ENCODE measurements around the gene ZNF550. TPM values are rescaled to one million over a fixed set of nuclear protein-coding genes. Genes with fewer than 3 reads are reported as not detected.
"Not testable (repeated sequence)": the region's sequence is repeated elsewhere in the genome, so short reads cannot be mapped to it uniquely, and the experiment has no call there.

ZNF550 gene
- total RNA-seq, 6 donors from 2014 or later, result 4.3 to 11.1 (median 7.4) TPM

DNA sequence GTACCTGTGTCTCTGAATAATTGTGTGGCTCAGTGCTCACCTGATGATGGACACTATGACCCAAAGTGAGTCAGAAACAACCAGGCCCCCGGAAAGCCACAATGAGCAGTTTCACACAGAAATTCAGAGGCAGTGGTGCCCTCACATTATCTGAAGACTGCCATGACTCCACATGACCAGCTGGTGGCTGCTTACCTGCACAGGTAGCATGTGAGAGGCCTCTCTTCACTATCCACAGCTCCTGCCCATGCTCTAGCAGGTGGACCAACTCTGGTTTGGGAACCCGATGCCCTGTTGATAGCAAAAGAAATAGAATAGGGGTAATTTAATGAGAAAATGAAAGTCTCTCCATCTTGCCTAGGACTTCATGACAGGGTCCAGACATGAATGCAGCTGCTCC lies 7.2 kb downstream of the ZNF550 start:
- ATAC-seq (ENCODE audit: low FRiP score in 2 of 2) (no peak), DNase-seq (no peak)
- TF ChIP-seq POLR2A (IDR thresholded peaks at IDR 0.05) (no peak), POLR2AphosphoS5 (IDR thresholded peaks at IDR 0.05) (no peak)
- no peaks in the 10 kb centered on the region for H3K4me1 ChIP-seq
- peaks cover 39 to 81% (median 78%) of the 10 kb centered on the region in 4 donors for H3K9me3 ChIP-seq
- 97 to 100% methylated on average over 1 to 2 of the region's 2 CpGs for WGBS, 2 donors
- no peak overlapping the region for H3K27ac ChIP-seq
- H3K27me3 ChIP-seq, result no peaks in the 10 kb centered on the region
- H3K4me3 ChIP-seq, result no peak overlapping the region
- H3K36me3 ChIP-seq, result peaks cover 24 to 91% (median 85%) of the 10 kb centered on the region in 4 donors

DNA sequence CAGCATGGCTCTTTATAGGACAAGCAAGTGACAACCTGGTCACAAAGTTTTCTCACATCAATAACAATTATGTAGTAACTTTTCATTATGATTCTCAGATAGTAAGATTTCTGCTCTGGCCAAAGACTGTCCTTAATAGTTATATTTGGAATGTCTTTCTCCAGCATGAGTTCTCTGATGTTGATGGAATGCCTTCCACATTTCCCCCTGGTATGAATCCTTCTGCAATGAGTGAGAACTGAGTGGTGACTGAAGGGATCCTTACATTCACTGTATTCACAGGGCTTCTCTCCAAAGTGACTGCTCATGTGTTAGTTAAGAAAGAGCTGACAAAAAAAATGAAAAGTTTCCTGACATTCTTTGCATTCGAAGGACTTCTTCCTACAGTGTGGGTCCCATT lies 13.2 kb downstream of the ZNF550 start:
- no peak for ATAC-seq (ENCODE audit: low FRiP score in 2 of 2)
- H3K36me3 ChIP-seq, result peaks cover 32 to 99% (median 77%) of the 10 kb centered on the region in 4 donors

DNA sequence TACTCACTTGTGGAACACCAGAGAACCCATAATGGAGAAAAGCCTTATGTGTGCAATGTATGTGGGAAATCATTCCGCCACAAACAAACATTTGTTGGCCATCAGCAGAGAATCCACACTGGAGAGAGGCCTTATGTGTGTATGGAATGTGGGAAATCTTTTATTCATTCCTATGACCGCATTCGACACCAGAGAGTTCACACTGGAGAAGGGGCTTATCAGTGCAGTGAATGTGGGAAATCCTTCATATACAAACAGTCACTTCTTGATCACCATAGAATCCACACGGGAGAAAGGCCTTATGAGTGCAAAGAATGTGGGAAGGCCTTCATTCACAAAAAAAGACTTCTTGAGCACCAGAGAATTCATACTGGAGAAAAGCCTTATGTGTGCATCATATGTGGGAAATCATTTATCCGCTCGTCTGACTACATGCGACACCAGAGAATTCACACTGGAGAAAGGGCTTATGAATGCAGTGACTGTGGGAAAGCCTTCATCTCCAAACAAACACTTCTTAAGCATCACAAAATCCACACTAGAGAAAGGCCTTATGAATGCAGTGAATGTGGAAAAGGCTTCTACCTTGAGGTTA lies 21.6 kb downstream of the ZNF550 start:
- H3K4me3 ChIP-seq, result no peak overlapping the region
- ATAC-seq (ENCODE audit: low FRiP score in 2 of 2), result no peak

More for the DNA sequence above, 13.2 kb downstream of the ZNF550 start:
- H3K4me3 ChIP-seq, result no peak overlapping the region
- H3K9me3 ChIP-seq, result peaks cover 95 to 100% (median 99%) of the 10 kb centered on the region in 4 donors
- TF ChIP-seq, protein P1, sequence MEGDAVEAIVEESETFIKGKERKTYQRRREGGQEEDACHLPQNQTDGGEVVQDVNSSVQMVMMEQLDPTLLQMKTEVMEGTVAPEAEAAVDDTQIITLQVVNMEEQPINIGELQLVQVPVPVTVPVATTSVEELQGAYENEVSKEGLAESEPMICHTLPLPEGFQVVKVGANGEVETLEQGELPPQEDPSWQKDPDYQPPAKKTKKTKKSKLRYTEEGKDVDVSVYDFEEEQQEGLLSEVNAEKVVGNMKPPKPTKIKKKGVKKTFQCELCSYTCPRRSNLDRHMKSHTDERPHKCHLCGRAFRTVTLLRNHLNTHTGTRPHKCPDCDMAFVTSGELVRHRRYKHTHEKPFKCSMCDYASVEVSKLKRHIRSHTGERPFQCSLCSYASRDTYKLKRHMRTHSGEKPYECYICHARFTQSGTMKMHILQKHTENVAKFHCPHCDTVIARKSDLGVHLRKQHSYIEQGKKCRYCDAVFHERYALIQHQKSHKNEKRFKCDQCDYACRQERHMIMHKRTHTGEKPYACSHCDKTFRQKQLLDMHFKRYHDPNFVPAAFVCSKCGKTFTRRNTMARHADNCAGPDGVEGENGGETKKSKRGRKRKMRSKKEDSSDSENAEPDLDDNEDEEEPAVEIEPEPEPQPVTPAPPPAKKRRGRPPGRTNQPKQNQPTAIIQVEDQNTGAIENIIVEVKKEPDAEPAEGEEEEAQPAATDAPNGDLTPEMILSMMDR (IDR thresholded peaks at IDR 0.05), result no peak
- TF ChIP-seq POLR2A (IDR thresholded peaks at IDR 0.05) (no peak), POLR2AphosphoS5 (IDR thresholded peaks at IDR 0.05) (no peak), EP300 (IDR thresholded peaks at IDR 0.05) (no peak)
- WGBS, 2 donors, result 100% methylated on average over 1 of the region's 1 CpG
- H3K27ac ChIP-seq, result no peak overlapping the region
- no peaks in the 10 kb centered on the region for H3K4me1 ChIP-seq
- no peaks in the 10 kb centered on the region for H3K27me3 ChIP-seq
- DNase-seq, result no peak

DNA sequence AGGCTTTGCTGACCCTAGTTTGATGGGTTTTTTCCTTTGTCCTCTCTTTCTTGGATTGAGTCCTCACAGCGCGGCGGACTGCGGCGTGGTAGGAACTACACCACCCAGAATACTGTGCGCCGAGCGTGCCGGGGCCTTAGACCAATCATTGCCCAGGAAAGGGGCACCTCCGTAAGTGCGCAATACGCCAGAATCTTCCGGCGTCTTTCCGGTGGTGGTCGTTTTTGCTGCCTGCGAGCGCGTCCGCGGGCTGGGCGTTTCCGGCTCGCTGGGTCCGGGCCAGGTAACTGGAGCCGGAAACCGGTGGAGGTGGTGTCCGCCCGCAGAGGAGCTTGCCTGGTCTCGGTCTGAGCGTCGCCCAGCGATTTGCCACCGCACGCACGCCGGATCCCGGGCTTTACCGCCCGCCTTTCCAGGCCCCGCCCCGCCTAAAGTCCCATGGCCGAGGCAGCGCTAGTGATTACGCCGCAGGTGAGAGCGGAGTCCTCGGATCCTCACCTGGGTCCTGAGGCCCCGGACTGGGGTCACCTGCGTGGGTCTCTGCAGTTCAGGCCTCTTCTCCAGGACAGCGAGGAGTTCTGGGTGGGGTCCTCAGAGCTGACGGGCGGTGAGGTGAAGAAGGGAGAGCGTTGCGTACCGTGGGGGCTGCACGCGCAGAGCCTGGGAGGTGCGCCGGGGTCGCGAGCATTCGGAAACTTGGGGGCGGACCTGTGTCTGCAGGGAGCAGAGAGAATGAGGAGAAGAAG lies 32.4 kb downstream of the ZNF550 start, which contains the start of gene ZNF549:
Gene ZNF549 (plus strand): TSS at position 221 of the 746 bp plus-strand sequence. CDS start 218 bp downstream, at position 439.
- 4% methylated on average over 24 to 43 of the region's 64 CpGs for WGBS, 2 donors
- Histone ChIP-seq H3K36me3 (peaks cover 0 to 16% (median 4%) of the 10 kb centered on the region in 4 donors), H3K4me1 (peaks cover 7 to 17% (median 14%) of the 10 kb centered on the region in 4 donors), H3K27ac (peak within 1 kb of the TSS; percentile 68 to 90 (median 80)), H3K4me3 (peak within 1 kb of the TSS; percentile 64 to 89 (median 75)), H3K9me3 (peaks cover 0 to 23% (median 18%) of the 10 kb centered on the region in 4 donors), H3K27me3 (no peaks in the 10 kb centered on the region)
- TF ChIP-seq, protein P1 (IDR thresholded peaks at IDR 0.05), result peak in 2 of 6 experiments; percentile 10 to 27
- TF ChIP-seq EP300 (IDR thresholded peaks at IDR 0.05) (no peak), POLR2A (IDR thresholded peaks at IDR 0.05) (peak in 2 of 4 donors; percentile 38 to 45), POLR2AphosphoS5 (IDR thresholded peaks at IDR 0.05) (peak; percentile 65 to 76)
- ATAC-seq (ENCODE audit: low FRiP score in 2 of 2), result peak; percentile 98 to 100
- DNase-seq, result peak; percentile 88 to 94

More for the DNA sequence above, 21.6 kb downstream of the ZNF550 start:
- 92 to 97% methylated on average over 7 of the region's 7 CpGs for WGBS, 2 donors
- Histone ChIP-seq H3K4me1 (no peaks in the 10 kb centered on the region), H3K27ac (no peak overlapping the region), H3K36me3 (peaks cover 18 to 91% (median 66%) of the 10 kb centered on the region in 4 donors), H3K27me3 (no peaks in the 10 kb centered on the region), H3K9me3 (peaks cover 89 to 100% (median 99%) of the 10 kb centered on the region in 4 donors)
- TF ChIP-seq, protein P1 (IDR thresholded peaks at IDR 0.05), result no peak
- TF ChIP-seq POLR2A (IDR thresholded peaks at IDR 0.05) (no peak), EP300 (IDR thresholded peaks at IDR 0.05) (no peak), POLR2AphosphoS5 (IDR thresholded peaks at IDR 0.05) (no peak)
- DNase-seq, result no peak

DNA sequence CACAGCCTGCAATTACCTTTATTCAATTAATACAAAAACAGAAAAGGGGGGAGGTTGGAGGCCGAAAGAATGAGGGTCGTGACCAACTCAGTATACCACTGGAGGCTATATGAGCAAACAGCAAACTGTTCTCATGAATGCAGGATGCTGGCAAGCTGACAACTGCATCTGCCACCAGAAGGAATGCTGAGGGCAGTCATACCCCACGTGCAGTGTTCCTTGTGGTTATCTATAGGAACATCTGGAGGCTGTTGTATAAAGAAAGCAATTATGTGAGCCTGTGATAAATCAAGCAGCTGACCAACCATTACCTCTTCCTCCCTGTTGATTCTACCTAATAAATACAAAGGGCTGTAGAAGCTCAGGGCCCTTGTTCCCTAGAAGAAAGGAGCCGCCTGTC lies 41.6 kb downstream of the ZNF550 start:
- H3K27ac ChIP-seq; ATAC-seq (ENCODE audit: low FRiP score in 2 of 2); H3K4me3 ChIP-seq; H3K4me1 ChIP-seq; H3K27me3 ChIP-seq; DNase-seq: not testable (repeated sequence)
- Histone ChIP-seq H3K36me3 (peaks cover 0 to 31% (median 15%) of the 10 kb centered on the region in 4 donors), H3K9me3 (peaks cover 2 to 65% (median 20%) of the 10 kb centered on the region in 4 donors)
- 71 to 72% methylated on average over 4 of the region's 4 CpGs for WGBS, 2 donors

Data from upper lobe of left lung (tissue), 6 donors.